GM21576 (cell line): ENCODE results near the gene NCKAP5.

Source experiments
- ATAC-seq: cut with Tn5 transposase; IDR thresholded peaks from one replicate; pipeline ENCODE4 v1.9.1; 2021; ENCODE audit warnings: mild to moderate bottlenecking, moderate library complexity; ENCODE audit not compliant: unreplicated experiment

The NCKAP5 gene

GRCh38 chr2:132668189-132668823 lies 900.0 kb downstream of the NCKAP5 start:
- no peak for ATAC-seq

- no peak for ATAC-seq
Measured at GRCh38 chr2:132667706-132668105, 900.6 kb downstream of the NCKAP5 start.

GRCh38 chr2:132665401-132666140 lies 902.7 kb downstream of the NCKAP5 start:
- no peak for ATAC-seq

GRCh38 chr2:132664096-132664495 lies 904.2 kb downstream of the NCKAP5 start:
- no peak for ATAC-seq

- no peak for ATAC-seq
Measured at GRCh38 chr2:132662732-132663131, 905.5 kb downstream of the NCKAP5 start.

- ATAC-seq, result no peak
Measured at GRCh38 chr2:132659331-132659730, 908.9 kb downstream of the NCKAP5 start.

- ATAC-seq, result no peak
Measured at GRCh38 chr2:132656266-132656975, 911.8 kb downstream of the NCKAP5 start.

GRCh38 chr2:132654968-132655367 lies 913.3 kb downstream of the NCKAP5 start:
- ATAC-seq, result no peak

GRCh38 chr2:132654335-132654734 lies 913.9 kb downstream of the NCKAP5 start:
- no peak for ATAC-seq

GRCh38 chr2:132652474-132652873 lies 915.8 kb downstream of the NCKAP5 start:
- no peak for ATAC-seq

- ATAC-seq, result no peak
Measured at GRCh38 chr2:132651115-132652045, 916.9 kb downstream of the NCKAP5 start.

GRCh38 chr2:132646540-132647108 lies 921.6 kb downstream of the NCKAP5 start:
- no peak for ATAC-seq

GRCh38 chr2:132645722-132646539 lies 922.3 kb downstream of the NCKAP5 start:
- ATAC-seq, result no peak

GRCh38 chr2:132645176-132645575 lies 923.1 kb downstream of the NCKAP5 start:
- no peak for ATAC-seq

- ATAC-seq, result no peak
Measured at GRCh38 chr2:132642415-132642814, 925.8 kb downstream of the NCKAP5 start.

GRCh38 chr2:132641819-132642218 lies 926.4 kb downstream of the NCKAP5 start:
- ATAC-seq, result no peak

GRCh38 chr2:132640116-132640515 lies 928.1 kb downstream of the NCKAP5 start:
- ATAC-seq, result no peak

- no peak for ATAC-seq
Measured at GRCh38 chr2:132638313-132639040, 929.8 kb downstream of the NCKAP5 start.

- no peak for ATAC-seq
Measured at GRCh38 chr2:132636346-132636745, 931.9 kb downstream of the NCKAP5 start.
